WI38 (cell line): Measurements from ENCODE around the gene PDE10A.

Experiments used
- H3K4me3 ChIP-seq: 2 replicates; pipeline ENCODE4 v1.5.1; 2011; ENCODE audit warnings: low read depth, mild to moderate bottlenecking, control low read depth, low read length
- TF ChIP-seq, protein P1 (sequence below): IDR thresholded peaks from 2 replicates; pipeline ENCODE4 v1.5.1; 2012; ENCODE audit warnings: low read depth, mild to moderate bottlenecking, control low read depth, low read length

PDE10A gene

DNA sequence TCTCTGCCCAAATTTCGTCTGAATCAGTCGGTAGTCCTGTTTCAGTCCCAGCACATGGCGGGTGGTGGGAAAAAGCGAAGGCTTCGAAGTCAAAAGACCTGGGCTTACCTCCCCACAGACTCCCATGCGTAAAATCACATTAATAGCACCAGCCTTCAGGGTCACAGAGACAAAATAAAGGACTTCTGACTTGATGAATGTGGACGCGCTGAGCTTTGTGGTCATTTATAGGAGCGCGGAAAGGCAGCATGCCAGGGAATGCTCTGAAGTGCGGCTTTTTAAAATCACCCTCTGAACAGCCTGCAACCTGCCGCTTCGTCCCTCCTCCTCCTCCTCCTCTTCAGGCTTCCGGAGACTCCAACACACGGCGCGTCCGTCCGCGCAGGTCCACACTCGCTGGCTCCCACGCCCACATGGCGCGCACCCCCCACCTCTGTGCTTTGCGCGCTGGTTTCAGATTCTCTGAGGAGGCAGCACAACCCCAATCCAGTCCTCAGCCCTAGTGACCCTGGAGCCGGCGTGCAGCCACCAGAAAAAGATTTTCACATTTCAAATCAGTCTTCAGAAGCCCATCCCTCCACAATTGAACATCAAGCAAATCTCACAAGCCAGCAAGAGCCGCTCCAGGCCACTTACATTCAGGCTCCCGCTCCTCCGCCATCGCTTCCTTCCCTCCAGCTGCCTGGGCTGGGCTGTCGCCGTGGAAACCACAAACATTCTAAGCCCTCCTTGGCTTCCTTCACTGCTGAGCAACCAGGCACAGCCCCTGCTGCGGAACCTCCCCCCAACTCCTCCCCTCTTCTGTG is 353.9 kb downstream of the PDE10A start, which contains the start of gene C6orf118:
C6orf118 (minus strand) TSS at position 680 of the 806 bp plus-strand sequence; CDS start at position 661, 19 bp downstream.
- TF ChIP-seq, protein P1, sequence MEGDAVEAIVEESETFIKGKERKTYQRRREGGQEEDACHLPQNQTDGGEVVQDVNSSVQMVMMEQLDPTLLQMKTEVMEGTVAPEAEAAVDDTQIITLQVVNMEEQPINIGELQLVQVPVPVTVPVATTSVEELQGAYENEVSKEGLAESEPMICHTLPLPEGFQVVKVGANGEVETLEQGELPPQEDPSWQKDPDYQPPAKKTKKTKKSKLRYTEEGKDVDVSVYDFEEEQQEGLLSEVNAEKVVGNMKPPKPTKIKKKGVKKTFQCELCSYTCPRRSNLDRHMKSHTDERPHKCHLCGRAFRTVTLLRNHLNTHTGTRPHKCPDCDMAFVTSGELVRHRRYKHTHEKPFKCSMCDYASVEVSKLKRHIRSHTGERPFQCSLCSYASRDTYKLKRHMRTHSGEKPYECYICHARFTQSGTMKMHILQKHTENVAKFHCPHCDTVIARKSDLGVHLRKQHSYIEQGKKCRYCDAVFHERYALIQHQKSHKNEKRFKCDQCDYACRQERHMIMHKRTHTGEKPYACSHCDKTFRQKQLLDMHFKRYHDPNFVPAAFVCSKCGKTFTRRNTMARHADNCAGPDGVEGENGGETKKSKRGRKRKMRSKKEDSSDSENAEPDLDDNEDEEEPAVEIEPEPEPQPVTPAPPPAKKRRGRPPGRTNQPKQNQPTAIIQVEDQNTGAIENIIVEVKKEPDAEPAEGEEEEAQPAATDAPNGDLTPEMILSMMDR, result no peak
- H3K4me3 ChIP-seq, result peak within 1 kb of the TSS; percentile 29; the same call in 1 of the 2 replicates

DNA sequence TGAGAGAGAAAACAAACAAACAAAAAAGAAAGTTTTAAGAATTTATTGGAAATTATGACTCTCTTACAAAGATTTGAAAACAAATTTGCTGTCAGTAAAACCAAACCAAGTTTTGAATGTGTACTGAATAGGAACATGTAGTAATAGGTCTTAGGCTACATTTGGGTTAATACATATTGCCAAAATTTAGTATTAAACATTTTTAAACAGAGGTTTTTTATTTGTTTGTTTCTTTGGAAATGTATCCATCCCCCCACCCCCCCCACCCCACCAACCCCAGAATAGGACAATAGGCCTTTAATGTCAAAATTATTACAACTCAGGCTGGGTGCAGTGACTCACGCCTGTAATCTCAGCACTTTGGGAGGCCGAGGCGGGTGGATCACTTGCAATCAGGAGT is 356.1 kb downstream of the PDE10A start:
- TF ChIP-seq, protein P1, result no peak
- H3K4me3 ChIP-seq, result no peak overlapping the region

DNA sequence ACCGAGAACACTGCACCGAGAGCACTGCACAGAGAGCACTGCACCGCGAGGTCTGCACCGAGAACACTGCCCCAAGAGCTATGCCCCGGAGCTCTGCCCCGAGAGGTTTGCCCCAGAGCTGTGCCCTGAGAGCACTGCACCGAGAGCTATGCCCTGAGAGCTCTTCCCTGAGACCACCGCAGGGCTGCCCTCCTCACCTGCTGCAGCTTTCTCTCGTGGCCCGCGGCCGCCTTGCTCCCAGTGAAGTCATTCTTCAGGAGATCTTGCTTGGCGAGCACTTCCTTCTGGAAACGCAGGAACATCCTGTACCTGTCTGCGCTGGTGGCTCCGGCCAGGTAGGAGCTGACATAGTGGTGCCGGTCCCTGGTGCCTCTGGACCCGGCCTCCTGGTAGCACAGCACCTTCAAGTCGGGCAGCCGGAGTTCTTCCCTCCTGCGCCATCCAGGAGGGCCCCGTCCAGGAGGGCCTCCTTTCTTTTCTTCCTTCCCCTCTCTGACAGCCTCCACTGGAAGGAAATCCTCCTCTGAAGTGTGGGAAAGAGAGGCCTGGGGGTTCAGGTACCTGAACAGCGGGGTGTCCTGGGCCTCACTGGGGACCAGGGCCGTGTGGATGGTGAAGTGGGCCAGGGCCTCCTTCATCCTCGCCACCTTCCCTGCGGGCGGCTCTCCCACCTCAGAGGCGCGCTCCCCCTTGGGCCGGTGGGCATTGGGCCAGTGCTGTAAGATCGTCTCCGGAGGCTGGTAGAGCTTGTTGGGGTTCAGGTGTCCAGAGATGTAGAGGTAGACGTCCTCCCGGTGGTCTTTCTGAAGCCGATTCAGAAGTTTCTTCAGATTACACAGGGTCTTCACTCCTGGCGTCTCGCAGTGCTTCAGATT is 361.4 kb downstream of the PDE10A start:
- TF ChIP-seq, protein P1, result no peak
- no peak overlapping the region for H3K4me3 ChIP-seq

DNA sequence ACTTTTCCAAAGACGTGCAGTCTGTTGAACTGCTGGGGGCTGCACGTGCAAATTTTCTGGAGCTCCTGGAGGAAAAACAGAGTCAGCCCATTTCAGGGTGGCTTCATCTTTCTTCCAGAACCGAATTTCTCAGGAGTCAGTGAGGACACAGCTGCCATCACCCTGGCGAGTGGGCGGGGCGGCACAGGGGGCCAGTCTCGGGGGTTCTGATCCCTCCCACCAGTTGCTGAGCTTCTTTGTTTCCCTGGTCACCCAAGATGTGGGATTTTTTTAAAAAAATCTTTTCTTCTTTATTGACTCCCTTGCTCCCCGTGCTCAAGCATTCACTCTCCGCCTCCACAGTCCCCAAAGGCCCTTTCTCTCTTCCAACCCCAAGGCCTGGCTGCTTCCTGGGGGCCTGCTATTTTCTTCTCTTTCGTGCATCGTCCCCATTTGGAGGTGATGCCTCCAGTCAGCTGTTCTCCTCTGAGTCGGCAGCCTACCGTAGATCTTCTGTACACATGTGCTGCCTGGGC is 362.6 kb downstream of the PDE10A start:
- TF ChIP-seq, protein P1, result no peak
- H3K4me3 ChIP-seq, result no peak overlapping the region

DNA sequence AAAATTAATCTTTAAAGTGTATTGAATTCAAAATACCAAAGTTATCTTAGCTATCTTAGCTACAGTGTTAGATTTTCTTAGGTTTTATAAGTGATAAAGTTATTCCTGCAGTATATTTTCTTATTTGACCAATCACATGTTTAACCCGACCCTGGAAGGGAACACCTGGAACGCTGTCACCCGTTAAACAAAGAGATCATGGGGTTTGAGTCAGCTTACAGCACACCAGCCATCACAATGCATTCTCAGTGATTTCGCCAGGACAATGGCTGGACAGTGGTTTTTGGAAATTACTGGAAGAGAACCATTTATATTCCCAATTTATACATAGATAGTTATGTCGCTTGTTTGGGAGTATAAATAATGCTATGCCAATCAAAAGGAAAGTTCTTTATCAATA is 364.2 kb downstream of the PDE10A start:
- TF ChIP-seq, protein P1, result no peak
- no peak overlapping the region for H3K4me3 ChIP-seq

DNA sequence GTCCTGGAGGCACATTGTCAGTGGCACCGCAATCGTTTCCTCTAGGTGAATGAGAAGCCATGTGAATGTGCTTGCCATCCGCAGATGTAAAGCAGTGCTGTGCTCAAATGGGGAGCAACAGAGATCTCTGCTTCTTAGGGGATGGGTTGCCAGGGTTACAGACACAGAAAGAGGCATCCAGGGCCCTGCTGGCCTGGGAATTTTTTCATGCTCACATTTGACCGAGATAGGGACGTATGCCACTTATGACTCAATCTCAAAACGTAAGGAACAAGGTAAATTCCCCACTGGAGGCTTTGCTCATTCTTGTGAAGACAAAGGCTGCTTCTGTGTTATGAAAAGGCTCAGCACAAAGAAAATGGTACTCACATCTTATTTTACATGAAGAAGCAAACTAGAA is 364.6 kb downstream of the PDE10A start:
- TF ChIP-seq, protein P1, result no peak
- no peak overlapping the region for H3K4me3 ChIP-seq
